DOHH2 (cell line): Measurements from ENCODE around the gene PIGQ.

ENCODE experiments used
- EZH2phosphoT487 ChIP-seq: fragments of 200-600 bp; sonication (generic); IDR thresholded peaks from 2 replicates; pipeline ENCODE4 v1.6.1; 2017; ENCODE audit warnings: borderline replicate concordance, mild to moderate bottlenecking, antibody characterized with exemption, low read length, moderate library complexity, mixed read lengths
- TF ChIP-seq, protein P1 (sequence below): fragments of 200-600 bp; sonication (generic); IDR thresholded peaks from one replicate; pipeline ENCODE4 v1.5.1; 2014; ENCODE audit warnings: antibody characterized with exemption, mild to moderate bottlenecking, low read depth, low read length; ENCODE audit not compliant: poor library complexity, severe bottlenecking

DNA sequence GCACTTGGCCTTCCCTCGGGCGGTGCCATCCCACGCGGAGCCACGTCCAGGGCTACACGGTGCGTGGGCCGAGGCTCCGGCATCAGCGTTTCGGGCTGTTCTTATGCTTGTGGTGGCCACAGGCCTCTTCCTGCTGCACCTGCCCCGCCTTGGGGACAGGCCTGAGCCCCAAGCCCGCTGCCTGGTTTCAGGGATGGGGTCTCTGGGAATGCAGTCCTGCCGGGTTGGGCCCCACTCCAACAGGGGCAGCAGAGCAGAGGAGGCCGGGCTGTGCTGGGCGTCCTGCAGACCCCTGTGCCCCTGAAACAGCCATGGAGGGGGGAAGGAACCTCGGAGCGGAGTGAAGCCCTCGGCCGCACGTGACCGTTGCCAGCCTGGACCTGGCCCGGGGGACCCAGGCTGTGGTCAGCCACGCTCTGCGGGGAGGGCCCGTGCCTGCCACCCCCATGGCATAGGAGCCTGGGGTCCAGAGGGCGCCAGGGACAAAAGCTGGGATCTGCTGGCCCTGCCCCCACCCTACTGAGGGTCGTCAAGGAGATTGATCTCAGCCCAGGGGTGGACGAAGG is 60.6 kb downstream of the PIGQ start:
- TF ChIP-seq, protein P1, sequence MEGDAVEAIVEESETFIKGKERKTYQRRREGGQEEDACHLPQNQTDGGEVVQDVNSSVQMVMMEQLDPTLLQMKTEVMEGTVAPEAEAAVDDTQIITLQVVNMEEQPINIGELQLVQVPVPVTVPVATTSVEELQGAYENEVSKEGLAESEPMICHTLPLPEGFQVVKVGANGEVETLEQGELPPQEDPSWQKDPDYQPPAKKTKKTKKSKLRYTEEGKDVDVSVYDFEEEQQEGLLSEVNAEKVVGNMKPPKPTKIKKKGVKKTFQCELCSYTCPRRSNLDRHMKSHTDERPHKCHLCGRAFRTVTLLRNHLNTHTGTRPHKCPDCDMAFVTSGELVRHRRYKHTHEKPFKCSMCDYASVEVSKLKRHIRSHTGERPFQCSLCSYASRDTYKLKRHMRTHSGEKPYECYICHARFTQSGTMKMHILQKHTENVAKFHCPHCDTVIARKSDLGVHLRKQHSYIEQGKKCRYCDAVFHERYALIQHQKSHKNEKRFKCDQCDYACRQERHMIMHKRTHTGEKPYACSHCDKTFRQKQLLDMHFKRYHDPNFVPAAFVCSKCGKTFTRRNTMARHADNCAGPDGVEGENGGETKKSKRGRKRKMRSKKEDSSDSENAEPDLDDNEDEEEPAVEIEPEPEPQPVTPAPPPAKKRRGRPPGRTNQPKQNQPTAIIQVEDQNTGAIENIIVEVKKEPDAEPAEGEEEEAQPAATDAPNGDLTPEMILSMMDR, result no peak
- TF ChIP-seq EZH2phosphoT487, result no peak
